ENCODE results near the gene B4GALT5.

Gene B4GALT5

GRCh38 chr20:49753133-49753532 is 39.5 kb upstream of the B4GALT5 start:
- Histone ChIP-seq H3K27ac (no peak overlapping the region), H3K4me1 (ENCODE audit: low read depth, poor library complexity, severe bottlenecking) (peaks cover 57% of the 10 kb centered on the region), H2AFZ (ENCODE audit: low read depth) (no peak overlapping the region), H3K36me3 (ENCODE audit: insufficient read depth) (no peaks in the 10 kb centered on the region), H3K27me3 (ENCODE audit: insufficient read depth, low read depth) (no peaks in the 10 kb centered on the region), H3K79me2 (ENCODE audit: insufficient read depth, low read depth) (no peaks in the 10 kb centered on the region), H3K4me3 (IDR thresholded peaks at IDR 0.05; ENCODE audit: insufficient read depth, low read depth, low read length) (no peak overlapping the region), H4K20me1 (ENCODE audit: insufficient read depth) (no peaks in the 10 kb centered on the region), H3K9ac (no peak overlapping the region), H3K4me2 (peak overlapping the region; percentile 97; the same call in 1 of the 2 replicates)
- TF ChIP-seq CTCF (conservative IDR thresholded peaks at IDR 0.05; ENCODE audit: low read depth, low read length): no peak

- H3K9ac ChIP-seq: no peak overlapping the region
- H3K27ac ChIP-seq: peak overlapping the region; percentile 87; the same call in 1 of the 2 replicates
- H3K4me2 ChIP-seq: peak overlapping the region; percentile 97
- no peak overlapping the region for H3K4me3 ChIP-seq (IDR thresholded peaks at IDR 0.05; ENCODE audit: insufficient read depth, low read depth, low read length)
- H3K27me3 ChIP-seq (ENCODE audit: insufficient read depth, low read depth): no peaks in the 10 kb centered on the region
- no peak overlapping the region for H2AFZ ChIP-seq (ENCODE audit: low read depth)
- H3K36me3 ChIP-seq (ENCODE audit: insufficient read depth): no peaks in the 10 kb centered on the region
- no peaks in the 10 kb centered on the region for H3K79me2 ChIP-seq (ENCODE audit: insufficient read depth, low read depth)
- no peaks in the 10 kb centered on the region for H4K20me1 ChIP-seq (ENCODE audit: insufficient read depth)
- peaks cover 62% of the 10 kb centered on the region for H3K4me1 ChIP-seq (ENCODE audit: low read depth, poor library complexity, severe bottlenecking)
- no peak for TF ChIP-seq CTCF (conservative IDR thresholded peaks at IDR 0.05; ENCODE audit: low read depth, low read length)
Measured at GRCh38 chr20:49752201-49752903, 38.7 kb upstream of the B4GALT5 start.

- peak overlapping the region; percentile 87 for H3K27ac ChIP-seq
Measured at GRCh38 chr20:49751397-49751736, 37.7 kb upstream of the B4GALT5 start.

GRCh38 chr20:49750611-49751396 is 37.1 kb upstream of the B4GALT5 start:
- H2AFZ ChIP-seq (ENCODE audit: low read depth): peak overlapping the region; percentile 38; the same call in 1 of the 2 replicates
- H3K4me3 ChIP-seq (IDR thresholded peaks at IDR 0.05; ENCODE audit: insufficient read depth, low read depth, low read length): no peak overlapping the region
- no peaks in the 10 kb centered on the region for H3K79me2 ChIP-seq (ENCODE audit: insufficient read depth, low read depth)
- H3K27me3 ChIP-seq (ENCODE audit: insufficient read depth, low read depth): no peaks in the 10 kb centered on the region
- no peaks in the 10 kb centered on the region for H3K36me3 ChIP-seq (ENCODE audit: insufficient read depth)
- H3K4me2 ChIP-seq: peak overlapping the region; percentile 97
- no peak for TF ChIP-seq CTCF (conservative IDR thresholded peaks at IDR 0.05; ENCODE audit: low read depth, low read length)
- H3K27ac ChIP-seq: peak overlapping the region; percentile 87
- H3K4me1 ChIP-seq (ENCODE audit: low read depth, poor library complexity, severe bottlenecking): peaks cover 62% of the 10 kb centered on the region
- peak overlapping the region; percentile 45; the same call in 1 of the 2 replicates for H3K9ac ChIP-seq
- no peaks in the 10 kb centered on the region for H4K20me1 ChIP-seq (ENCODE audit: insufficient read depth)

More at GRCh38 chr20:49751397-49751736, 37.7 kb upstream of the B4GALT5 start:
- TF ChIP-seq CTCF (conservative IDR thresholded peaks at IDR 0.05; ENCODE audit: low read depth, low read length): no peak
- Histone ChIP-seq H3K36me3 (ENCODE audit: insufficient read depth) (no peaks in the 10 kb centered on the region), H3K4me3 (IDR thresholded peaks at IDR 0.05; ENCODE audit: insufficient read depth, low read depth, low read length) (no peak overlapping the region), H2AFZ (ENCODE audit: low read depth) (no peak overlapping the region), H3K27me3 (ENCODE audit: insufficient read depth, low read depth) (no peaks in the 10 kb centered on the region), H3K4me2 (peak overlapping the region; percentile 97), H3K79me2 (ENCODE audit: insufficient read depth, low read depth) (no peaks in the 10 kb centered on the region), H4K20me1 (ENCODE audit: insufficient read depth) (no peaks in the 10 kb centered on the region), H3K9ac (no peak overlapping the region), H3K4me1 (ENCODE audit: low read depth, poor library complexity, severe bottlenecking) (peaks cover 62% of the 10 kb centered on the region)

Measured in KMS-11 (cell line).